BJ (cell line): ENCODE results near the gene TMIGD1. TPM values are rescaled to one million over a fixed set of nuclear protein-coding genes. Genes with fewer than 3 reads are reported as not detected.
A peak's percentile ranks its signal among the peaks of the same experiment; 100 is the strongest.

Source experiments
- CTCF ChIA-PET: fragments of 350-600 bp; formaldehyde crosslinking; extraction: SDS; loops from one replicate; lab custom pipeline; 2021; ENCODE audit warnings: antibody characterized with exemption, inconsistent platforms; lab: Yijun Ruan, JAX
- POLR2A ChIA-PET: fragments of 300-600 bp; sonication (Branson Sonifier 250); formaldehyde crosslinking; extraction: SDS; loops from one replicate; lab custom pipeline; 2021; ENCODE audit warnings: antibody characterized with exemption; lab: Charles Lee
- DNase-seq: peaks from one replicate; pipeline ENCODE4 v3.0.0-alpha.2; 2011; ENCODE audit warnings: low read depth
- H3K27me3 ChIP-seq: 2 replicates; pipeline ENCODE4 v1.6.0; 2011; ENCODE audit warnings: low read length; ENCODE audit not compliant: control insufficient read depth, insufficient read depth
- H3K36me3 ChIP-seq: 2 replicates; pipeline ENCODE4 v1.5.1; 2011; ENCODE audit warnings: low read length; ENCODE audit not compliant: control insufficient read depth, insufficient read depth
- H3K4me3 ChIP-seq: 2 replicates; pipeline ENCODE4 v1.5.1; 2011; ENCODE audit warnings: low read depth, mild to moderate bottlenecking, control low read depth, low read length
- polyA plus RNA-seq: library from polyadenylated mRNA; depleted of rRNA; stranded (reverse); fragments of >200 nt; gene quantifications from 2 replicates; pipeline ENCODE4 v1.2.3, GENCODE V29; 2011
- TF ChIP-seq, protein P1 (sequence below): IDR thresholded peaks from 2 replicates; pipeline ENCODE4 v1.5.1; 2011; ENCODE audit warnings: low read depth, mild to moderate bottlenecking, control low read depth, inconsistent platforms, low read length, moderate library complexity; ENCODE audit not compliant: insufficient read depth

TMIGD1 gene
- polyA plus RNA-seq, 1 experiment = not detected

DNA sequence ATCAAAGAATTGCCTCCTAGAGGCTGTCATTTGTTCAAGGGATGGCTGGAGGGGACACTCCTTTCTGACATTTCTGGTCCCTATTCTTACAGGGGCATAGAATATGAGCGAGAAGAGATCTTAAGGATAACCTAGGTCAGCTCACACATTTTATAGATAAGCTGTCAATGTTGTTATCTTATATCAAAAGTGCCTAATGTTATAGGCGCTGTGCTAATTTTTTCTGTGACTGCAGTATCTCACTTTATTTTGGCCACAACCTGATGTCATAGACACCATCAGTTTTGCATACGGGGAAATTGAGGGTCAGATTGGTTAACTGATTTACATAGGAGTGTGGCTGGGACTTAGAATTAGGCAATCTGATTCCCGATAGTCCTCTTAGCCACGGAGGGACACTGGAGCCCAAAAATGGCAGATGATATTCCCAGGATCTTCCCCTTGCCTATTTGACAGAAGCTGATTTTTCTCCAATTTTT, 46.1 kb upstream of the TMIGD1 start:
- POLR2A ChIA-PET = interaction anchor here (0.6 kb wide), 1 partner anchor 22 kb away, joined by 3 read pairs; no protein-coding TSS in a partner anchor
- Histone ChIP-seq H3K4me3 (peak overlapping the region; percentile 78), H3K36me3 (no peaks in the 10 kb centered on the region), H3K27me3 (no peaks in the 10 kb centered on the region)
- no peak for DNase-seq
- CTCF ChIA-PET = interaction anchor here (0.8 to 1.7 kb wide), 4 partner anchors 10 to 445 kb away, joined by 3 to 13 read pairs (median 4); partner anchors contain the start of gene CRLF3
- TF ChIP-seq, protein P1, sequence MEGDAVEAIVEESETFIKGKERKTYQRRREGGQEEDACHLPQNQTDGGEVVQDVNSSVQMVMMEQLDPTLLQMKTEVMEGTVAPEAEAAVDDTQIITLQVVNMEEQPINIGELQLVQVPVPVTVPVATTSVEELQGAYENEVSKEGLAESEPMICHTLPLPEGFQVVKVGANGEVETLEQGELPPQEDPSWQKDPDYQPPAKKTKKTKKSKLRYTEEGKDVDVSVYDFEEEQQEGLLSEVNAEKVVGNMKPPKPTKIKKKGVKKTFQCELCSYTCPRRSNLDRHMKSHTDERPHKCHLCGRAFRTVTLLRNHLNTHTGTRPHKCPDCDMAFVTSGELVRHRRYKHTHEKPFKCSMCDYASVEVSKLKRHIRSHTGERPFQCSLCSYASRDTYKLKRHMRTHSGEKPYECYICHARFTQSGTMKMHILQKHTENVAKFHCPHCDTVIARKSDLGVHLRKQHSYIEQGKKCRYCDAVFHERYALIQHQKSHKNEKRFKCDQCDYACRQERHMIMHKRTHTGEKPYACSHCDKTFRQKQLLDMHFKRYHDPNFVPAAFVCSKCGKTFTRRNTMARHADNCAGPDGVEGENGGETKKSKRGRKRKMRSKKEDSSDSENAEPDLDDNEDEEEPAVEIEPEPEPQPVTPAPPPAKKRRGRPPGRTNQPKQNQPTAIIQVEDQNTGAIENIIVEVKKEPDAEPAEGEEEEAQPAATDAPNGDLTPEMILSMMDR = no peak

DNA sequence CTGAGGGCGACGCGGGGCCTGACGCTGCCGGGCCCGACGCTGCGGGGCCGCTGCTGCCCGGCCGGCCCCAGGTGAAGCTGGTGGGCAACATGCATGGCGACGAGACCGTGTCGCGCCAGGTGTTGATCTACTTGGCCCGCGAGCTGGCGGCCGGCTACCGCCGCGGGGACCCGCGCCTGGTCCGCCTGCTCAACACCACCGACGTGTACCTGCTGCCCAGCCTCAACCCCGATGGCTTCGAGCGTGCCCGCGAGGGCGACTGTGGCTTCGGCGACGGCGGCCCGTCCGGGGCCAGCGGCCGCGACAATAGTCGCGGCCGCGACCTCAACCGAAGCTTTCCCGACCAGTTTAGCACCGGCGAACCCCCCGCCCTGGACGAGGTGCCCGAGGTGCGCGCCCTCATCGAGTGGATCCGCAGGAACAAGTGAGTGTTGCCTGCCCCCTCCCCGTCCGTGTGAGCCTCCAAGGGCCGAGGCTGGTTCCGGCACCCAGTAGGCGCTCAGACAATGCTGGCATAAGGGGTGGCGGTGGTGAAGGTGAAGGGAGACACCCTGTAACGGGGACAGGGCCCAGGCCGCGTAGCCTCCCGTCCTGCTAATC, 45.5 kb upstream of the TMIGD1 start:
- DNase-seq = no peak
- TF ChIP-seq, protein P1 = no peak
- no peaks in the 10 kb centered on the region for H3K36me3 ChIP-seq
- ChIA-PET POLR2A (no interaction called here), CTCF (interaction anchor here (0.8 kb wide), 1 partner anchor 445 kb away, joined by 3 read pairs; the partner anchor contains the start of gene CRLF3)
- peak overlapping the region; percentile 78 for H3K4me3 ChIP-seq
- no peaks in the 10 kb centered on the region for H3K27me3 ChIP-seq

DNA sequence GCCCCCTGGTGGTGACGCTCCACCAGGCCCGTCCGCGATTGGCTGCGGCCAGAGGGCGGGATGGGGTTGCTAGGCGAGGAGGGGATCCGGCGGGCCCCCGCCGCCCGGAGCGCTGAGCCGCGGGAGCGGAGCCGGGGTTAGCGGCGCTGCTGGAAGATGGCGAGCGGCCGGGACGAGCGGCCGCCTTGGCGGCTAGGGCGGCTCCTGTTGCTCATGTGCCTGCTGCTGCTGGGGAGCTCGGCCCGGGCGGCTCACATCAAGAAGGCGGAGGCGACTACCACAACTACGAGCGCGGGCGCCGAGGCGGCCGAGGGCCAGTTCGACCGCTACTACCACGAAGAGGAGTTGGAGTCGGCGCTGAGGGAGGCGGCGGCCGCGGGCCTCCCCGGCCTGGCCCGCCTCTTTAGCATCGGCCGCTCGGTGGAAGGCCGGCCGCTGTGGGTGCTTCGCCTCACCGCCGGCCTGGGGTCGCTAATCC, 45.0 kb upstream of the TMIGD1 start, which contains the start of gene CPD:
CPD (plus strand) TSS at position 103 of the 478 bp plus-strand sequence; CDS start at position 157, 54 bp downstream.
- H3K27me3 ChIP-seq = no peaks in the 10 kb centered on the region
- peak; percentile 53 for DNase-seq
- H3K4me3 ChIP-seq = peak within 1 kb of the TSS; percentile 78
- H3K36me3 ChIP-seq = no peaks in the 10 kb centered on the region
- TF ChIP-seq, protein P1 = no peak
- CTCF ChIA-PET = no interaction called here
- POLR2A ChIA-PET = interaction anchor here (0.7 kb wide), 1 partner anchor 13 kb away, joined by 3 read pairs; no protein-coding TSS in a partner anchor

DNA sequence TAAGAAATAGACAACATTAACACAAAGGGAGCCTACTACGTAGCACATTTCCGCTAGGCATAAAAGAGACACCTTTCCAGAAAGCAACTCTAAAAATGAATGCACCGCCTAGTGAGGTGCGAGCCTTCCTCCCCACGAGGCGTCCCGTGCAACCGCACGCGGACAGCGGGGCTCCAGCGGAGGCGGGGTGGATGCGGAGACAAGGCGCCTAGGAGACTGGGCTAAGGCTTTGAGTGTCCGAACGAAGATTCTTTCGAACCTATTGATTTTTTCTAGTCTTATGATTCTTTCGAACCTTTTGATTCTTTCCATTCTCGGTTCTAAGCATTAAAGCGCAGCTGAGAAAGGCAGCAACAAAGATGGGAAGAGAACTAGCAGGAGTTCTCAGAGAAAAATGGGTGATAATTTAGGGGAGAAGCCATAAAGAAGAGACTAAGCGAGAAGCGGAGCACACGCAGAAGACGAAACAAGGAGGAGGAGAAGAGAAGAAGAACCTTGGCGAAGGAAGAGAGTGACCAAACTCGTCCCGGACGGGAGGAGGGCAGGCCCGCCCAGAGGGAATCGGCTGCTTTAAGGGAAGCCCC, 44.5 kb upstream of the TMIGD1 start:
- DNase-seq = no peak
- TF ChIP-seq, protein P1 = no peak
- CTCF ChIA-PET = interaction anchor here (0.9 to 2.1 kb wide), 2 partner anchors 12 to 38 kb away, joined by 3 to 10 read pairs; no protein-coding TSS in a partner anchor
- POLR2A ChIA-PET = interaction anchor here (0.7 kb wide), 1 partner anchor 13 kb away, joined by 3 read pairs; no protein-coding TSS in a partner anchor
- Histone ChIP-seq H3K27me3 (no peaks in the 10 kb centered on the region), H3K4me3 (peak overlapping the region; percentile 78), H3K36me3 (no peaks in the 10 kb centered on the region)

DNA sequence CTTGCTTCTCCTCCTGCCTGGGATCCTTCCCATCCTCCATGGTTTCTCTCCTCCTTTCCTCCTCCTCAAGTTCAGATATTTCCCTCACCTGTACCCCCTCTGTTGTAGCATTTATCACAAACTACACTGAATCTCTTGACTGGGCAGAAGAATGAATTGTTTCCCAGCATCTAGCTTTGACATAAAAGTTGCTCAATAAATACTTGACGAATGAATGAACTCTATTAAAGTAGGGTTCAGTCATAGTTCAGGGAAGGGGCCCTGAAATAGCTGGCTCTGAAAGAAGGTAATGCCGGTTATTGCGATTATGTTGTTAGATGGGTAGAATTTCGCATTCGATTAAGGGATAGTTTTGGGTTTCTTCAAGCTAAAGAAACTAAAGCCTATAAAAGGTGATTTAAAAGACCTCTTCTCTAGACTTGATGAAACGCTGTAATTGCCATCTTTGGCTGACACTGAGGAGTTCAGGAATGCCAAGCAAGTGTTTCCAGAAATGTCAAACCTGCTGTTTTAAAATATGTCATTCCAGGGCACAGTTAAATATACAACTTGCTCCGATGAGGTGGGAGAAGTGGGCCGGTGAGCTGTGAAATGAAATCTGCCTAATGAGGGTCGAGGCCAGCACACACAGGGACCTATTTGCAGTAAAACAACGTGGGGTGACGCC, 43.9 kb upstream of the TMIGD1 start:
- H3K4me3 ChIP-seq = no peak overlapping the region
- H3K27me3 ChIP-seq = no peaks in the 10 kb centered on the region
- TF ChIP-seq, protein P1 = no peak
- no peaks in the 10 kb centered on the region for H3K36me3 ChIP-seq
- CTCF ChIA-PET = interaction anchor here (0.9 to 2.1 kb wide), 3 partner anchors 11 to 99 kb away, joined by 3 to 10 read pairs (median 3); partner anchors contain the start of gene GOSR1
- POLR2A ChIA-PET = no interaction called here
- DNase-seq = no peak
